ENCODE data around the gene SLC35B2. TPM values are rescaled to one million over a fixed set of nuclear protein-coding genes. Genes with fewer than 3 reads are reported as not detected.

Gene SLC35B2
- total RNA-seq, 1 experiment from 2014 or later, result 28.9 TPM

GRCh38 chr6:44247338-44248302, 9.7 kb downstream of the SLC35B2 start (continued):
- peak; percentile 40; the same call in 1 of the 2 replicates for TF ChIP-seq E2F4 (CRISPR knock-in tag; IDR thresholded peaks at IDR 0.05; ENCODE audit: borderline replicate concordance, low read depth)
- peak; percentile 75; the same call in 1 of the 2 replicates for TF ChIP-seq MAX (CRISPR knock-in tag; IDR thresholded peaks at IDR 0.05)
- no peak for TF ChIP-seq MLX (CRISPR knock-in tag; IDR thresholded peaks at IDR 0.05)
- peak; percentile 32; the same call in 1 of the 2 replicates for TF ChIP-seq NFYB (CRISPR knock-in tag; conservative IDR thresholded peaks at IDR 0.05; ENCODE audit: low read depth)
- TF ChIP-seq AFF4 (CRISPR knock-in tag; IDR thresholded peaks at IDR 0.05; ENCODE audit: borderline replicate concordance), result no peak
- peak; percentile 84 for TF ChIP-seq ZNF416 (CRISPR knock-in tag; IDR thresholded peaks at IDR 0.05)
- TF ChIP-seq E2F1 (CRISPR knock-in tag; IDR thresholded peaks at IDR 0.05), result no peak
- TF ChIP-seq EMX1 (CRISPR knock-in tag; IDR thresholded peaks at IDR 0.05), result peak; percentile 76; the same call in 1 of the 2 replicates
- peak; percentile 40; the same call in 1 of the 2 replicates for TF ChIP-seq NFE2L1 (CRISPR knock-in tag; IDR thresholded peaks at IDR 0.05)
- TF ChIP-seq MYBL2 (CRISPR knock-in tag; IDR thresholded peaks at IDR 0.05), result 0 out of 2 replicates have a peak, but pooled peaks have one; percentile 12
- TF ChIP-seq TEAD4 (CRISPR knock-in tag; IDR thresholded peaks at IDR 0.05), result no peak
- TF ChIP-seq TEAD1 (CRISPR knock-in tag; IDR thresholded peaks at IDR 0.05), result no peak
- no peak for TF ChIP-seq RORB (CRISPR knock-in tag; IDR thresholded peaks at IDR 0.05)
- no peak for TF ChIP-seq PRRX2 (CRISPR knock-in tag; IDR thresholded peaks at IDR 0.05)
- peak; percentile 31; the same call in 1 of the 2 replicates for TF ChIP-seq HMGXB4 (CRISPR knock-in tag; IDR thresholded peaks at IDR 0.05)
